Peyer's patch (tissue), 4 donors: ENCODE data around the gene NACC2. TPM values are rescaled to one million over a fixed set of nuclear protein-coding genes. Genes with fewer than 3 reads are reported as not detected.
A peak's percentile ranks its signal among the peaks of the same experiment; 100 is the strongest.

ENCODE experiments used
- DNase-seq, 3 donors: peaks; one replicate each; pipeline ENCODE4 v3.0.0-alpha.2; 2017 to 2019
- H3K27ac ChIP-seq, 4 donors: fragments of 200-600 bp; sonication (generic); one replicate each; pipeline ENCODE4 v1.5.1; 2016 to 2019
- H3K27me3 ChIP-seq, 2 donors: fragments of 200-600 bp; sonication (generic); one replicate each; pipeline ENCODE4 v1.5.1; 2019
- H3K36me3 ChIP-seq, 3 donors: fragments of 200-600 bp; sonication (generic); one replicate each; pipeline ENCODE4 v1.5.1; 2016 to 2019
- H3K4me1 ChIP-seq, 4 donors: fragments of 200-600 bp; sonication (generic); one replicate each; pipeline ENCODE4 v1.5.1; 2016 to 2019
- H3K4me3 ChIP-seq, 4 donors: fragments of 200-600 bp; sonication (generic); 1 replicate in 3 of 4; 2 replicates in 1 of 4; pipeline ENCODE4 v1.5.1; 2016 to 2019; ENCODE audit warnings: mild to moderate bottlenecking in 1 of 4
- H3K9me3 ChIP-seq, 4 donors: fragments of 200-600 bp; sonication (generic); one replicate each; pipeline ENCODE4 v1.5.1; 2016 to 2019; ENCODE audit warnings: mild to moderate bottlenecking in 1 of 4
- POLR2A ChIP-seq, 2 donors: fragments of 450-650 bp; IDR thresholded peaks; one replicate each; pipeline ENCODE4 v1.5.1; 2017; ENCODE audit warnings: antibody characterized with exemption in 2 of 2, mild to moderate bottlenecking in 2 of 2, moderate library complexity in 2 of 2
- total RNA-seq, 4 donors: library from RNA; depleted of rRNA; stranded (reverse); fragments of >200 nt; gene quantifications; one replicate each; pipeline ENCODE4 v1.1.0, GENCODE V29; 2016
- TF ChIP-seq, protein P1 (sequence below), 6 experiments: fragments of 450-650 bp in 4 of 6; fragments of 200-600 bp in 2 of 6; sonication (generic) in 1 of 6; IDR thresholded peaks; one replicate each; pipeline ENCODE4 v1.5.1; 2017 to 2019; ENCODE audit warnings: antibody characterized with exemption in 6 of 6, mild to moderate bottlenecking in 3 of 6, moderate library complexity in 1 of 6

The NACC2 gene
- total RNA-seq, 4 donors from 2014 or later = 8.3 to 24.3 (median 23.1) TPM

DNA sequence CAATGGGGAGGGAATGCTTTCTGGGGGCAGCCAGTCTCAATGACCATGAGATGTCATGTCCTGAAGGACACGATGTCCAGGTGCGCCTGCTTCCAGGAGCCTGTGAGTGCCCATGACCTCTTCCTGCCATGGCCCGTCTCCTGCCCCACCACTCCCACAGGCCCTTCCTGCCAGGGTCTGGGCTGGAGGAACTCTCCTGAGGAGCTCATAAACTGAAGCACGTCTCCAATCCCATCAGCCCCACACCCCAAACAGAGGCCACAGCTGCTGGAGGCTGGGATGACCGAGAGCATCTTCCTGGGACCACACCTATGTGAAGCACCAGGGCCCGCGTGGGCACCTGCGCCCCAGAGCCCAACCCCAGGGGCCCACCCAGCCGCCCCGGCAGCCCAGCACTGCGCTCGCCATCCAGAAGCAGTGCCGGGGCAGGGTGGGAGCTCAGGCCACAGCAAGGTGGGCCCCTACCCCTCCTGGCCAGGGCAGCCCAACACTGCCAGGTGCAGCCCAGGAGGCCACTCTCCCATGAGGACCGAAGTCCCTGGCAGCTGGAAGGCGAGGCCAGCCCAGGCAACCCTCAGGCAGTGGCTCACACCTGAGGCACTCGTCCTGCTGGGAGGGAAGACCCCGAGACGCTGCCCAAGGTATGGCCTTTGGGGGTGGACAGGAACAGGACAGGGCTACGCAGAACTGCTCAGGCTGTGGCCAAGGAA lies 80.0 kb downstream of the NACC2 start:
- no peaks in the 10 kb centered on the region for H3K27me3 ChIP-seq
- H3K4me1 ChIP-seq = peaks cover 0 to 5% (median 0%) of the 10 kb centered on the region in 4 donors
- H3K36me3 ChIP-seq = peaks cover 0 to 28% (median 0%) of the 10 kb centered on the region in 3 donors
- no peak for TF ChIP-seq POLR2A (IDR thresholded peaks at IDR 0.05)
- TF ChIP-seq, protein P1, sequence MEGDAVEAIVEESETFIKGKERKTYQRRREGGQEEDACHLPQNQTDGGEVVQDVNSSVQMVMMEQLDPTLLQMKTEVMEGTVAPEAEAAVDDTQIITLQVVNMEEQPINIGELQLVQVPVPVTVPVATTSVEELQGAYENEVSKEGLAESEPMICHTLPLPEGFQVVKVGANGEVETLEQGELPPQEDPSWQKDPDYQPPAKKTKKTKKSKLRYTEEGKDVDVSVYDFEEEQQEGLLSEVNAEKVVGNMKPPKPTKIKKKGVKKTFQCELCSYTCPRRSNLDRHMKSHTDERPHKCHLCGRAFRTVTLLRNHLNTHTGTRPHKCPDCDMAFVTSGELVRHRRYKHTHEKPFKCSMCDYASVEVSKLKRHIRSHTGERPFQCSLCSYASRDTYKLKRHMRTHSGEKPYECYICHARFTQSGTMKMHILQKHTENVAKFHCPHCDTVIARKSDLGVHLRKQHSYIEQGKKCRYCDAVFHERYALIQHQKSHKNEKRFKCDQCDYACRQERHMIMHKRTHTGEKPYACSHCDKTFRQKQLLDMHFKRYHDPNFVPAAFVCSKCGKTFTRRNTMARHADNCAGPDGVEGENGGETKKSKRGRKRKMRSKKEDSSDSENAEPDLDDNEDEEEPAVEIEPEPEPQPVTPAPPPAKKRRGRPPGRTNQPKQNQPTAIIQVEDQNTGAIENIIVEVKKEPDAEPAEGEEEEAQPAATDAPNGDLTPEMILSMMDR (IDR thresholded peaks at IDR 0.05) = no peak
- no peaks in the 10 kb centered on the region for H3K9me3 ChIP-seq
- H3K27ac ChIP-seq = no peak overlapping the region
- peak in 1 of 3 donors; percentile 27 for DNase-seq
- H3K4me3 ChIP-seq = no peak overlapping the region

DNA sequence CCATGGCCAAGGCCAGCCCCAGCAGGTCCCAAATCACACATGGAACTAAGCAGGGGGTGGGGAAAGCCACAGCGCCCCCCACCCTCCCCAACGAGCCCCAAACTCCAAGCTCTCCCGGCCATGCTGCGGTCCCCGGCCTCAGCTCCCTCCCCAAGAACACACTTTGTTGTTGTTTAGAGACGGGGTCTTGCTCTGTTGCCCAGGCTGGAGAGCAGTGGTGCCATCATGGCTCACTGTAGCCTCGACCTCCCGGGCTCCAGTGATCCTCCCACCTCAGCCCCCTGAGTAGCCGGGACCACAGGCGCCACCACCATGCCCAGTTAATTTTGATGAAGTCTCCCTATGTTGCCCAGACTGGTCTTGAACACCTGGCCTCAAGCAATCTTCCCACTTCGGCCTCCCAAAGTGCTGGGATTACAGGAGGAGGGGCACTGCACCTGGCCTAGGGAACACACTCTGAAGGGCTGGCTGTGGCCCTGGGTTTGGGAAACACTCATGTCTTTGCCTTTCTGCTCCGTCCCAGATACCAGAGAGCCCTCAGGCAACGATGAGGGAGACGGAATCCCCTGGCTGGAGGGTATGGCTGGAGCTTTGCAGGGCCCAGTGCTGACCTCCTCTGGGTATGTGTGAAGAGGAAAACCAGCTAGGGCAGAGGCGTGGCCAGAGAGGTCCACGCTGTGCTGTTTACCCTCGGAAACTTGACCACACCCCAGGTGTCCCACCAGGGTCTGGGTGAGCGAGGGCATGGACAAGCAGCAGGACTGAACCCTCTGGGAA lies 80.8 kb downstream of the NACC2 start:
- peaks cover 0 to 33% (median 0%) of the 10 kb centered on the region in 3 donors for H3K36me3 ChIP-seq
- H3K4me3 ChIP-seq = no peak overlapping the region
- peak in 1 of 3 donors; percentile 41 for DNase-seq
- H3K4me1 ChIP-seq = peaks cover 0 to 5% (median 0%) of the 10 kb centered on the region in 4 donors
- TF ChIP-seq, protein P1 (IDR thresholded peaks at IDR 0.05) = no peak
- no peak for TF ChIP-seq POLR2A (IDR thresholded peaks at IDR 0.05)
- H3K9me3 ChIP-seq = no peaks in the 10 kb centered on the region
- H3K27me3 ChIP-seq = no peaks in the 10 kb centered on the region
- no peak overlapping the region for H3K27ac ChIP-seq

- peak overlapping the region in 1 of 4 donors; percentile 76 for H3K27ac ChIP-seq
- H3K9me3 ChIP-seq = no peaks in the 10 kb centered on the region
- TF ChIP-seq POLR2A (IDR thresholded peaks at IDR 0.05) = no peak
- TF ChIP-seq, protein P1 (IDR thresholded peaks at IDR 0.05) = no peak
- H3K27me3 ChIP-seq = no peaks in the 10 kb centered on the region
- peaks cover 0 to 36% (median 0%) of the 10 kb centered on the region in 3 donors for H3K36me3 ChIP-seq
- peaks cover 0 to 10% (median 0%) of the 10 kb centered on the region in 4 donors for H3K4me1 ChIP-seq
- H3K4me3 ChIP-seq = no peak overlapping the region
- DNase-seq = no peak
Measured at GRCh38 chr9:136013524-136014034, 81.5 kb downstream of the NACC2 start.

DNA sequence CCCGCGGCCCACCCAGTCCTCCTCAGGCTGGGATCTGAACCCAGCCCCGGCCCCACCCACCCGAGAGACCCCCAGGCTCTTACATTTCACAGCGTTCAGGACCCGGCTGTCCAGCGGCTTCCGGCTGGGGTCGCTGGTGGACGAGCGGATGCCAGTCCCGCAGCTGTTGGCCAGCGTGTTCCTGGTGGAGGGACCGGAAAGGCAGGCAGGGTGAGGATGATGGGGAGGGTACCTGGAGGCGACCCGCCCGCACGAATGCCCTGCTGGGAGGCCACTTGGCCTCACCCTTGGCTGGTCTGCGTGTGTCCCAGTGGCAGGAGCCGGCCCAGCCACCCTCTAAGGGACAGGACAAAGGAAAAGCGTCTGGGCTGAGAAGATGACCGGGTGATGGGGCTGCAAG lies 82.0 kb downstream of the NACC2 start:
- Histone ChIP-seq H3K4me3 (no peak overlapping the region), H3K27ac (peak overlapping the region in 1 of 4 donors; percentile 76), H3K36me3 (peaks cover 0 to 36% (median 0%) of the 10 kb centered on the region in 3 donors), H3K9me3 (no peaks in the 10 kb centered on the region), H3K4me1 (peaks cover 0 to 14% (median 0%) of the 10 kb centered on the region in 4 donors), H3K27me3 (no peaks in the 10 kb centered on the region)
- TF ChIP-seq, protein P1 (IDR thresholded peaks at IDR 0.05) = no peak
- TF ChIP-seq POLR2A (IDR thresholded peaks at IDR 0.05) = no peak
- DNase-seq = peak in 1 of 3 donors; percentile 29

DNA sequence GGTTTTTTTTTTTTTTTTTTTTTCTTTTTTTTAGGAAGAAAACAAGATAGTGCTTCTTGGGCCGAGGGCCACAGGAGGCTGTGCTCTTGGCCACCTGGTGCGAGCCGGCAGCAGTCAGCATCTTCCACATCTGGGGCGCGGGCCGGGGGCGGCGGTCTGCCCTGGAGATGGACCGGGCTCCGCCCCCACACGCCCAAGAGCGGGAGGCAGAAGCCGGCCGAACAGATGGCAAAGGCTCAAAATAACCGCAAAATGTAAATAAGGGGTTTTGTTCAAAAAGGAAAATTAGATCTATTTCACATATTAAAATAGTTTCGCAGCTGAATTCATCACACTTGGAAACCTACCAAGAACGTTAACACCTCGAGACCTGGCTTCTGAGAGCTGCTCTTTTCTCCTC lies 82.4 kb downstream of the NACC2 start:
- TF ChIP-seq POLR2A (IDR thresholded peaks at IDR 0.05) = no peak
- TF ChIP-seq, protein P1 (IDR thresholded peaks at IDR 0.05) = no peak
- Histone ChIP-seq H3K27ac (peak overlapping the region in 2 of 4 donors; percentile 23 to 76), H3K9me3 (no peaks in the 10 kb centered on the region), H3K4me3 (no peak overlapping the region), H3K4me1 (peaks cover 0 to 15% (median 0%) of the 10 kb centered on the region in 4 donors), H3K27me3 (no peaks in the 10 kb centered on the region), H3K36me3 (peaks cover 0 to 36% (median 0%) of the 10 kb centered on the region in 3 donors)
- no peak for DNase-seq
